ENCODE results near the gene KCNJ4.

KCNJ4 gene

DNA sequence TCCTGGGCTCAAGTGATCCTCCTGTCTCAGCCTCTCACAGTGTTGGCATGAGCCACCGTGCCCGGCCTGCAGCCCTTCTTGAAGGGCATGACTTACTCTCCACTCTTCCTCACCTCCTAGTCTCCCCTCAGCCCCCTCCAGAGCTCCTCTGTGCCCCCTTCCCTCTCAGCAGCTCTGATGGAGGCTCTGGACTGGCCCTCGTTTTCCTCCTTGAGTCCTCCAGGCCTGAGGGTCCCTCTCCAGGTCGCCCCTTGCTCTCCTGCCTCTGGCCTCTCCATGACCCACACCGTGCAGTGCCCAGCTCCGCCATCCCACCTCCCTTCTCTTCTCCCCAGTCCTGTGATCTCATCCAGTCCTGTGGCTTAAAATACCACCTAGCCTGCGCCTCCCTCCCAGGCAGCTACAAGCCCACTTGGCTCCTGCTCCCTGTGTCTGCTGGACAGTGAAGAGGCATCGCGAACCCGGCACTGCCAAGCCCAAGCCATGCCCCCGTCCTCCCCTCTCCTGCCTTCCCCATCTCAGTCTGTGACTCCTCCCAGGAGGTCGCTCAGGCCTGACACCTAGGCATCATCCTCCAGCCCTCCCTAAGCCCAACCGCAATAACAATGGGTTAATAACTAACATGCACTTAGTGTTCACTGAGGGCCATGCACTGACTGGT, 11.9 kb downstream of the KCNJ4 start:
- H3K36me3 Mint-ChIP-seq (ENCODE audit: low read depth) = no peaks in the 10 kb centered on the region
- no peaks in the 10 kb centered on the region for H3K9me3 Mint-ChIP-seq
- TF ChIP-seq, protein P1, sequence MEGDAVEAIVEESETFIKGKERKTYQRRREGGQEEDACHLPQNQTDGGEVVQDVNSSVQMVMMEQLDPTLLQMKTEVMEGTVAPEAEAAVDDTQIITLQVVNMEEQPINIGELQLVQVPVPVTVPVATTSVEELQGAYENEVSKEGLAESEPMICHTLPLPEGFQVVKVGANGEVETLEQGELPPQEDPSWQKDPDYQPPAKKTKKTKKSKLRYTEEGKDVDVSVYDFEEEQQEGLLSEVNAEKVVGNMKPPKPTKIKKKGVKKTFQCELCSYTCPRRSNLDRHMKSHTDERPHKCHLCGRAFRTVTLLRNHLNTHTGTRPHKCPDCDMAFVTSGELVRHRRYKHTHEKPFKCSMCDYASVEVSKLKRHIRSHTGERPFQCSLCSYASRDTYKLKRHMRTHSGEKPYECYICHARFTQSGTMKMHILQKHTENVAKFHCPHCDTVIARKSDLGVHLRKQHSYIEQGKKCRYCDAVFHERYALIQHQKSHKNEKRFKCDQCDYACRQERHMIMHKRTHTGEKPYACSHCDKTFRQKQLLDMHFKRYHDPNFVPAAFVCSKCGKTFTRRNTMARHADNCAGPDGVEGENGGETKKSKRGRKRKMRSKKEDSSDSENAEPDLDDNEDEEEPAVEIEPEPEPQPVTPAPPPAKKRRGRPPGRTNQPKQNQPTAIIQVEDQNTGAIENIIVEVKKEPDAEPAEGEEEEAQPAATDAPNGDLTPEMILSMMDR (IDR thresholded peaks at IDR 0.05) = no peak
- DNase-seq = no peak
- peaks cover 18% of the 10 kb centered on the region for H3K27me3 Mint-ChIP-seq (ENCODE audit: low read depth, poor library complexity)
- H3K27ac Mint-ChIP-seq = no peak overlapping the region
- H3K4me3 Mint-ChIP-seq = no peak overlapping the region
- H3K4me1 Mint-ChIP-seq = peaks cover 26% of the 10 kb centered on the region

DNA sequence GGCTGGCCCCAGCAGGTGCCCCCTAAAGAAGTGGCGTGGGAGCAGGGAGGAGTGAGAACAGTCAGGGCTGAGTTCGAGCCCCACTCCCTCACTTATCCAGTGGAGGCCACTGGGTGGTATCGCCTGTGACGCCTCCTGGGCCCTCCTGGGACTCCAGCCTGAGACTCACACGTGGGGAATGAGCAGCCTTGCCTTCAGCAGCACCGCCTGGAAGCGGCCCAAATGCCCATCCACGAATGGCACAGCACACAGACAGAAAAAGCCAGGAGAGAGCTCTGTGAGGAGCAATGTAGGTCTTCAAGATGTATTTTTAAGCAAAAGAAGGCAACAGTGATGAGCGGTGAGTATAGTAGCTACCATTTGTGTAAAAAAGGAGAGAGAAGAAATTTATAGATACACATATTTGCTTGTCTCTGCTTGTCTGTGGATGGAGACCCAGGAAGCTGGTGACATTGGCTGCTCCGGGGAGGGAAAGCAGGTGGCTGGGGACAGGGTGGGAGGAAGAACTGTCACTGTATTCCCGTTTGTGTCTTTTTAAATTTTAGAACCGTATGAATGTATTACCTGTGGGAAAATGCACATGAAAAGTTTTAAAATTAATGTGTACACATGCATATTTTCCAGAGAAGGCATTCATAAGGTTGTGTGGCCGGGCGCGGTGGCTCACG, 13.2 kb downstream of the KCNJ4 start:
- Mint-ChIP-seq H3K4me1 (peaks cover 26% of the 10 kb centered on the region), H3K36me3 (ENCODE audit: low read depth) (no peaks in the 10 kb centered on the region), H3K9me3 (no peaks in the 10 kb centered on the region), H3K27me3 (ENCODE audit: low read depth, poor library complexity) (peaks cover 18% of the 10 kb centered on the region), H3K27ac (peak overlapping the region; percentile 8), H3K4me3 (no peak overlapping the region)
- no peak for DNase-seq
- TF ChIP-seq, protein P1 (IDR thresholded peaks at IDR 0.05) = no peak

DNA sequence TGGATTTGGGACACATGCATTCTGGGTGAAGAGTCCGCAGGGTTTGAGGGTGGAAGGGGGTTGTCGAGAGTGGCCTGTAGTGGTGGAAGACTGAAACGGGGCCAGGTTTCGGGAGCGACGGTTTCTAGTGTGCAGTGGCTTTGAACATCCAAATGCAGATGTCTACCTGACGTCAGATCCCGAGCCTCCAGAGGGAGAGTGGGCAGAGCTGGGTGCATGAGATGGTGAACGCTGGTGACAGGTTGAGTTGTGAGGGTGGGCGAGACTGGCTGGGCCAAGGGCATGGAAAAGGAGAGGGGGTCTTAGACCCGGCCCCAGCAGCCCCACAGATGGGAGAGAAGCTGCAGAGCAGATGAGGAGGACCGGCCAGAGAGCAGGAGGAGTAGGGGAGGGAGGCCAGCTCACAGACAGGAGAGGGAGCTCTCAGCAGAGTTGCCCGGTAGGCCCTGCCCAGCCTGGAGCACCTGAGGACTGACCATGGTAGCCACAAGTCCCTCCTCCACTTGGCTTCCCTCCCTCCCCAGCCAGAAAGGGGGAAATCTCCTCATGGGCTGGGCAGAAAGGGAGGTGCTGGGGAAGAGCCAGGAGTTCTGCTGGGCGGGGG, 14.2 kb downstream of the KCNJ4 start:
- H3K9me3 Mint-ChIP-seq = no peaks in the 10 kb centered on the region
- H3K36me3 Mint-ChIP-seq (ENCODE audit: low read depth) = no peaks in the 10 kb centered on the region
- H3K4me1 Mint-ChIP-seq = peaks cover 26% of the 10 kb centered on the region
- TF ChIP-seq, protein P1 (IDR thresholded peaks at IDR 0.05) = no peak
- no peak overlapping the region for H3K27ac Mint-ChIP-seq
- no peak overlapping the region for H3K4me3 Mint-ChIP-seq
- H3K27me3 Mint-ChIP-seq (ENCODE audit: low read depth, poor library complexity) = peaks cover 18% of the 10 kb centered on the region
- no peak for DNase-seq

DNA sequence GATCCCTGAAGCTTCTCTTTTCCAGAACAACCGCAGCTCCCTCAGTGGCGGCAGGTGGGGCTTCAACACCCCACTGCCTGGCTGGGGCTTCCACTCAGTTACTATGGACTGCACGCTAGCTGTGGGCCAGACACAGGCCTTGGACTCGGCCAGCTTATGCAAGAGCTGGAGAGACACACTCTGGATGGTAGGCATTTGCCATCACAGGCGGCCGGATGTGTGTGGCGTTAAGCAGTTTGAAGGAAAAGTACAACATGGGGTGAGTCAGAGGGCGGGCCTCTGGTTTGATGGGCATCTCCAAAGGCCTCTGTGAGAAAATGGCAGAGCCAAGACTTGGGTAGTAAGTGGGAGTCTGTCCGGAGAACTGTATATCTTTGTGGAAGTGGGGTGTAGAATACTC, 17.6 kb downstream of the KCNJ4 start:
- Mint-ChIP-seq H3K4me3 (no peak overlapping the region), H3K36me3 (ENCODE audit: low read depth) (no peaks in the 10 kb centered on the region)

DNA sequence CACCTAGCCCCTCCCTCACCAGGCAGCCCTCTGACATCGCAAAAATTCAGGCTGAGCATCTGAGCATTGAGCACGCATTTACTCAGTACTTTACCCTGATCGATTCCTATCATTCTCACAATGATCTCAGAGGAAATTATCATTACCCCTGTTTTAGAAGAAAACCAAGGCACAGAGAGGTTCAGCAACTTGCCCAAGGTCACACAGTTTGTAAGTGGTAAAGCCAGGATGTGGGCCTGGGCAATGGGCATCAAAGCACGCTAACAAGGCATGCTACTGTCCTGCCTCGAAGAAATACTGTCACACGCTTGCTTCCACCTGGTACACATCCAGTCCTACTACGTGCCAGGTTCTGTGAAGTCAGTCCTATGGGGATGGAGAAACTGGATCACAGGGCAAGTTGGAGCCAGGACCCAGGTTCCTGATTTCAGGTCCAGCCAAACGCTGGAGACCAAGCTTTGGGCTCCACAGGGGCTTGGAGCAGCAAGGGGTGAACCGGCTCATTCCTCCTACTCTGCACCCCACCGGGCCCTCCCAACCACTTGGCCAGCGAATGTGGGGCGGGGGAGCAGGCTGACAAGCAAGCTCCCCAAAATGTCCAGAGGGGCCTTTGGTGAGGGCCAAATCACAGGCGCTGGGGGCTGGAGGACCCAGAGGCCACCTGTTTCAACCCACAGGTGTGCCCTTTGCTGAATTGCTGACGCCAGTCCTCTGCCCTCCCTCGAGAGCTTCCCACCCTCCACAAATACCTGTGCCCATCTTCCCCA, 18.2 kb downstream of the KCNJ4 start:
- Mint-ChIP-seq H3K4me1 (peaks cover under 1% of the 10 kb centered on the region), H3K36me3 (ENCODE audit: low read depth) (no peaks in the 10 kb centered on the region), H3K27me3 (ENCODE audit: low read depth, poor library complexity) (peaks cover 9% of the 10 kb centered on the region), H3K4me3 (no peak overlapping the region), H3K27ac (no peak overlapping the region), H3K9me3 (no peaks in the 10 kb centered on the region)
- TF ChIP-seq, protein P1 (IDR thresholded peaks at IDR 0.05) = no peak
- DNase-seq = no peak

More for the DNA sequence above, 17.6 kb downstream of the KCNJ4 start:
- Mint-ChIP-seq H3K4me1 (no peaks in the 10 kb centered on the region), H3K27me3 (ENCODE audit: low read depth, poor library complexity) (peaks cover 9% of the 10 kb centered on the region), H3K27ac (no peak overlapping the region), H3K9me3 (no peaks in the 10 kb centered on the region)
- TF ChIP-seq, protein P1 (IDR thresholded peaks at IDR 0.05) = no peak
- no peak for DNase-seq
